ENCODE data around the gene TNS1.
A peak's percentile ranks its signal among the peaks of the same experiment; 100 is the strongest.

TNS1 gene

GRCh38 chr2:217864963-217865772 lies 137.6 kb downstream of the TNS1 start:
- no peak for DNase-seq

GRCh38 chr2:217863883-217864282 lies 138.9 kb downstream of the TNS1 start:
- DNase-seq, result no peak

- DNase-seq, result no peak
Measured at GRCh38 chr2:217861334-217861877, 141.4 kb downstream of the TNS1 start.

GRCh38 chr2:217859926-217860325 lies 142.9 kb downstream of the TNS1 start:
- no peak for DNase-seq

- peak; percentile 100 for DNase-seq
Measured at GRCh38 chr2:217858519-217859491, 144.0 kb downstream of the TNS1 start.

- DNase-seq, result no peak
Measured at GRCh38 chr2:217857624-217858506, 144.9 kb downstream of the TNS1 start.

GRCh38 chr2:217856871-217857270 lies 145.9 kb downstream of the TNS1 start:
- DNase-seq, result no peak

GRCh38 chr2:217856159-217856558 lies 146.6 kb downstream of the TNS1 start:
- DNase-seq, result no peak

- no peak for DNase-seq
Measured at GRCh38 chr2:217854684-217855420, 147.9 kb downstream of the TNS1 start.

GRCh38 chr2:217853961-217854360 lies 148.8 kb downstream of the TNS1 start:
- no peak for DNase-seq

GRCh38 chr2:217853301-217853881 lies 149.4 kb downstream of the TNS1 start:
- peak; percentile 38 for DNase-seq

GRCh38 chr2:217852555-217853211 lies 150.1 kb downstream of the TNS1 start:
- peak; percentile 27 for DNase-seq

GRCh38 chr2:217851191-217852020 lies 151.4 kb downstream of the TNS1 start:
- DNase-seq, result peak; percentile 70

- DNase-seq, result no peak
Measured at GRCh38 chr2:217849154-217849975, 153.4 kb downstream of the TNS1 start.

- no peak for DNase-seq
Measured at GRCh38 chr2:217848351-217848957, 154.3 kb downstream of the TNS1 start.

- DNase-seq, result no peak
Measured at GRCh38 chr2:217847552-217848350, 155.0 kb downstream of the TNS1 start.

- no peak for DNase-seq
Measured at GRCh38 chr2:217847115-217847514, 155.7 kb downstream of the TNS1 start.

All from fibroblast of skin of scalp (primary cell).